HG03378 (cell line): Measurements from ENCODE around the gene PRKG1.
"Not testable (repeated sequence)": the region's sequence is repeated elsewhere in the genome, so short reads cannot be mapped to it uniquely, and the experiment has no call there.

Source experiments
- ATAC-seq: cut with Tn5 transposase; IDR thresholded peaks from one replicate; pipeline ENCODE4 v1.9.1; 2021; ENCODE audit warnings: mild to moderate bottlenecking, moderate library complexity; ENCODE audit not compliant: unreplicated experiment

PRKG1 gene

DNA sequence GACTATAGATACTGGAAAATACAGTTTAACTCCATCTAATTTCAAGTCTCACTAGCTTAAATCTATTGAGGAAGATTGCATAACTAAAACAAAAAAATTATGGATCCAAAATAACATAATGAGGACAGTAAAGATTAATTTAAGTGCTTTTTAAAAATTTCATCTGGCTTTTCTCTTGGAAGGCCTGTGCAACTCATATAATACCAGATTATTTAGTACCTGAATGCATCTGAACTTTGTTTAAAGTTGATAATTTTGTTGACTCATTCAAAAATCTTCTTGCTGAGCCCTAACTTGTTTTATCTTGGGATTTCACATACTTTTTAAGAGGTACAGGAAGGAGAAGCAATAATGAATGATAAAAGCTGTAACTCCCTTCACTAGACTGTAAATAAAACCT lies 478.6 kb downstream of the PRKG1 start:
- no peak for ATAC-seq

DNA sequence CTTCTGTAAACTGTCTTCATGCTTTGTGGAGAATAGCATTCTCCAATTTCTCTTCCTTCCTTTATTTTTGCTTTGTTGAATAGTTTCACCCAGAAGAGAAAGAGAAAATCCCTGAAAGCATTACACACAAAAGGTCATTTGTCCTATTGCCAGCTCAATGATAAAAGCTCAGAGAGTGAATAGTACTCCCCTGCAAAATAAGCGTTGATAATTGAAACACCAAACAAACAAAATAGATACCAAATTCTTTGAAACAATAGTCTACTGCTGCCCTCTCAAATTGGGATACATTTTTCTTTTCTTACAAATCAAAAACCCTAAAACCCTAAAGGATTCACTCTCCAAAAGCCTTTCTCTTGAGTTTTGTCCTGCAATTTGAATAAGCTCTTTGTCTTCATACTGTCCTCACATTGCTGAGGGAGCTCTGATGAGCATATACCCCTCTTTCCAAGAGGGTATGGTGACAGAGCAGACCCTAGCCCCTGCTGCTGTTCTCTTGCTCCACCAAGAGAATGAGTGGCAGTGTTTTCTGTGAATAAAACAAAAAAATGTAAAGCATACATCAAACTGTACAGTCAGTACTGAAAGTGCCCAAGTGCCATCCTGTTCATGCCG lies 490.7 kb downstream of the PRKG1 start:
- no peak for ATAC-seq

DNA sequence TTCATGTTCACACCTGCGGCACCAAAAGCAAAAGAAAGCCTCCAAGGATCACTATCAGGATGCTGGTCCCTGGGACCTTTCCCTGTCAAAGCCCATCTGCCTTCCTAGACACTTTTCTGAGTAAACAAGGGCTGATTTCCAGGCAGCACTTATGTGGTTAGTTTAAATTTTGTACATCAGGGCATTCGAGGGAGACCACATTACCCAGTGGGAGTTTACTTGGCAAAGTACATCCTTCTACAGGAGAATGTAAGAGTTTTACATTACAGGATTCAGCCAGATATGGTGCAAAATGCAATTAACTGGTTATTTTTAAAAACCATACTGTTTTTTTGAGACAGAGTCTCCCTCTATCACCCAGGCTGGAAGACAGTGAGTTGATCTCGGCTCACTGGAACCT lies 493.0 kb downstream of the PRKG1 start:
- ATAC-seq, result no peak

DNA sequence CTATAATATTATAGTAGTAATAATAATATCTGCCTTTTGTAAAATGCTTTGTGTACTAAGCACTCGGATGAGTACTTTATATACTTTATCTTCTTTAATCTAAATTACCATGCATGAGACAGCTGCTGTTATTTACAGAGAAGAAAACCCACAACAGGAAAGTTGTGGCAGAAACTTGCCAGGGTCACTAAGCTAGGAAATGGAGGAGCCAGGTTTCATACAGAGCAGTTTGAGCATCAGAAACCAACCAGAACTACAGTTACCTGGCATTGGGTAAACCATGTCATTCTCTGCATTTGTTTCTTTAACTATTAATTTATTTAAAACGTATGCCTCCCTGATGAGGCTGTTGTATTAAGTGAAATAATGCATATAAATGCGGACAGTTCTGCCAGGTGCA lies 495.2 kb downstream of the PRKG1 start:
- no peak for ATAC-seq

- ATAC-seq, result no peak
Observed at GRCh38 chr10:51574248-51575048, 500.2 kb downstream of the PRKG1 start.

GRCh38 chr10:51581196-51581595 lies 506.9 kb downstream of the PRKG1 start:
- ATAC-seq, result not testable (repeated sequence)

GRCh38 chr10:51583976-51584375 lies 509.7 kb downstream of the PRKG1 start:
- ATAC-seq, result no peak

DNA sequence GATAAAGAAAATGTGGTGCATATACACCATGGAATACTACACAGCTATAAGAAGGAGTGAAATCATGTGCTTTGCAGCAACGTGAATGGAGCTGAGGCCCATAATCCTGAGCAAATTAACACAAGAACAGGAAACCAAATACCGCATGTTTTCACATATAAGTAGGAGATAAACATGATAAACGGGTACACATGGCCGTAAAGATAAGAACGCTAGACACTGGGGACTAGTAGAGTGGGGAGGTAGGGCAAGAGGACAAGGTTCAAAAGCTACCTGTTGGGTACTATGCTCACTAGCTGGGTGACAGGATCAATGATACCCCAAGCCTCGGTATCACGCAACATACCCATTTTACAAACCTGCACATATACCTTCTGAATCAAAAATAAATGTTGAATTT lies 511.5 kb downstream of the PRKG1 start:
- ATAC-seq, result no peak

- ATAC-seq, result no peak
Observed at GRCh38 chr10:51588984-51589383, 514.7 kb downstream of the PRKG1 start.

- no peak for ATAC-seq
Observed at GRCh38 chr10:51590818-51591217, 516.5 kb downstream of the PRKG1 start.

- no peak for ATAC-seq
Observed at GRCh38 chr10:51596695-51597094, 522.4 kb downstream of the PRKG1 start.

- no peak for ATAC-seq
Observed at GRCh38 chr10:51599647-51600046, 525.4 kb downstream of the PRKG1 start.

GRCh38 chr10:51602326-51602725 lies 528.0 kb downstream of the PRKG1 start:
- no peak for ATAC-seq

- ATAC-seq, result no peak
Observed at GRCh38 chr10:51604579-51604978, 530.3 kb downstream of the PRKG1 start.

DNA sequence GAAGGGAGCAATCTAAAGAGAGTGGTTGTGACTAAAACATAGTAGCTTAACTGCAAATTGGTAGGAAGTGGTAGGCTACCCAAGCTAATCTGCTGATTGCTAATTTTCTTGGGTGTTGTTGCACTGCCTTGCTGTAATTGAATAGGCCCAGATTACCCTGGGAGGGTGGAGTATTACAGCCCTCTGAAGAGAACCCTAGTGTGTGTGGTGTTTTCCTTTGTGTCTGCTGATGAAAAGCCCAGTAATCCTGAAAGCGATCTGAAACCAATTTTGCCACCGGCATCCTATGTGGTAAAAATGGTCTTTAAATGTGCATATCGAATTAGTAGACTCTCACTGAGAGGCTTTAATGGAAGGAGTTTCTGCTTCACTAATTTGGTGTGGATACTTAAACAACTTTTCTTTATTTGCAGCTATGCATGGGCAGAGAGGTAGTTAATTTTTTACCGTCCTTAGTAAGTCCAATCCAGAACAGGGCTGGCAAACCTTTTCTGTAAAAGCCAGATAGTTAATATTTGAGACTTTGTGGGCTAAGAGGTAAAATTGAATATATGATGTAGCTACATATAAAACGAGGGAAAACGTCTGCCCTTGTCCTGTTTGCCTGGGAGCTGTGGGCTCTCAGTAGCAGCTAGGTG lies 532.7 kb downstream of the PRKG1 start:
- ATAC-seq, result no peak

DNA sequence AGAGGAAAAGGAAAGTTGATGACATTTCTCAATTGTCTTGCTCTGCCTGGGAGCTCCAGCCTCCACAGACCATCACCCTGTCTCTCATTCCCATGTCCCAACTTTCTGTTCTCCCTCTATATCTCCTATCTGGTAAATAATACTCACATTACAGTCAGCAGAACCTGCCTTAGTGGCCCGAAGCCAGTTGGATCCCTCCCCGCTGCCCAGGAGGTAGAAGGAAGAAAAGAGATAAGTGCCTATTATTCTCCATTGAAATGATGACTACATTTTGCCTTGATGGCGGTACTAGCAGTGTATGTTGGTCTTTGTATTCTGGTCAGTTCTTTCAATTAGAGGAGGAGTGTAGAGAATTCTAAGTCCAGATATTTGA lies 533.2 kb downstream of the PRKG1 start:
- ATAC-seq, result no peak

DNA sequence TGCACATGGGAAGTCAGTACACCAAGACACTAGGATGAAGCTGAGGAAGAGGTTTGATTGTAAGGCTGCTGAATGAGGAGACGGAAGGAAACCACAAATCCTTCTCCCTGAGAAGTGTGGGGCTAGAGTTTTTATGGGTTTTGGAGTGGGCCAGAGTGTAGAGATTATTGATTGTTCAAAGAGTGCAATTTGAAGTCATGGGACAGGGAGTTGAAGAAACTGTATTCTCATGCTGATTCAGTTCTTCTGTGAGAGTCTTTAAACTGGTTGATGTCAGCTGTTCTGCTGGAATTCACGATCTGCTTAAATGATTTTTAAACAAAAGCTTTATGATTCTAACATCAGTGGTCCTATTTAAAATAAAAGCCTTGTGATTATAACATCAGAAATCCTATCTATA lies 533.9 kb downstream of the PRKG1 start:
- ATAC-seq, result no peak

DNA sequence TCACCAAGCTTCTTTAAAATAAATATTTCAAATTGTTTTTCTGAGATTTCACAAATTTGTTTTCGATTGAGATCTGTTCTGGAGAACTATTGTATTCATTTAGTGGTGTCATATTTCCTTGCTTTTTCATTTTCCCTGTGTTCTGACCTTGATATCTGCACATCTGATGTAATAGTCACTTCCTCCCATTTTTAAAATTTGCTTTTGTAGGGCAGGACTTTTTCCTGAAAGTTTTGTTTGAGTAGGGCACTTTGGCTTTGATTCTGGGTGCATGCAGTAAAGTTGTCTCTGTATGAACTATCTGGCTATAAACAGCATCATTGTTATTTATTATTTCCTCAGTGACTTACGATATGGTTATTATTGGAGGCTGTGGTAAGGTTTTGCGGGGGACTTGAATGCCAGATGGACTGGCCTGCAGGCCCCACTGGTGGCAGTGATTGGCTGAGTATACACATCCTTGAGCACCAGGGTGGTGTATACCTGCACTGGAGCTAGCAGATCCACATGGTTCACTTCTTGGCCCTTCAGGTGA lies 541.5 kb downstream of the PRKG1 start:
- no peak for ATAC-seq

- ATAC-seq, result peak; percentile 47
Observed at GRCh38 chr10:51617576-51618235, 543.4 kb downstream of the PRKG1 start.

DNA sequence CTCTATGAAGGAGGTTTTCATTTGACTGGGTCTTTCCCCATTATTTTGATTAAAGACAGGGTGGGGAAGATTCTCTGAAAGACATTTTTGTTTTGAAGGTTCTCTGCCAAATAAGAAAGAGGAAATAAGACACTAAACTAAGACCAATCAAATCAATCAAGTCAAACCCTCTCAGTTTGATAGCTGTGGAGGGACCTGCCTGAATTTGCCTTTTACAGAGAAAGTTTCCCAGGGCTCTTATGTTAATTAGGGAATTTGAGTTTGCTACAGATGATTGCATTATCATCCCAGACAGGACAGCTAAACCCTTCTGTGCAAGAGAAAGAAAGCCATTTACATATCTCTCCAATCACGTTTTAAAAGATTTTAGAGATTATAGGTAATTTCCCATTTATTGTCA lies 545.1 kb downstream of the PRKG1 start:
- no peak for ATAC-seq

GRCh38 chr10:51620131-51620530 lies 545.8 kb downstream of the PRKG1 start:
- ATAC-seq, result peak; percentile 76
